GM11168 (cell line): Measurements from ENCODE around the gene THY1.
"Not testable (repeated sequence)": the region's sequence is repeated elsewhere in the genome, so short reads cannot be mapped to it uniquely, and the experiment has no call there.

ENCODE experiments used
- in situ Hi-C: fragments of 300-500 bp; cut with MboI; formaldehyde crosslinking; loops from one replicate; pipeline ENCODE4 v1.12.0; 2022; ENCODE audit warnings: low sequenced_read_pairs; ENCODE audit not compliant: unreplicated experiment

THY1 gene

GRCh38 chr11:119422809-119423508, at the start of gene THY1:
Gene THY1 (minus strand): TSS chr11:119423172. CDS start chr11:119420905, 2,267 bp downstream.
- in situ Hi-C loops: no loop called here

DNA sequence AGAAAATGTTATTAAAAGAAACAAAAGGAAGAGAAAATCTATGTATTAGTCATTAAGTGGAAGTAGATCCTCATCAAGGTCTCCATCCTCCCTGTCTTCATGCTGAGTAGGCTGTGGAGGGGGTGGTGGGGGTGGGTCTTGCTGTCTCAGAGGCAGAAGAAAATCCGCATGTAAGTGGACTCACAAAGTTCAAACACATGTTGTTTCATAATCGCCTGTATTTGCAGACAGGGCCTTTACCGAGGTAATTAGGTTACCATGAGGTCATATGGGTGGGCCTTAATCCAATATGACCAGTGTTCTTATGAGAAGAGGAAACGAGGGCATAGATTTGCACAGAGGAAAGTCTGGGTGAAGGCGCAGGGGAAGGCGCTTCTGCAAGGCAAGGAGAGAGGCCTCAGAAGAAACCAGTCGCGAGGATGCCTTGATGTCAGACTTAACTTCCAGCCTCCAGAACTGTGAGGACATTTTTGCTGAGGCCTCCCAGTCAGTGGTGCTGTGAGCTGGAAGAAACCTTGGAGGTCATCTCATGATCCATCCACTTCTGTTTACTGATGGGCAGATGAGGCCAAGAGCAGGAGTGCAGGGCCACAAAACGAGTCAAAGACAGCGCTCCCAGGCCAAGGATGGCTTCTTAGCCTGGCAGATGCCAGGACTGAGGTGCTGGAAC, 49.3 kb upstream of the THY1 start:
- in situ Hi-C loops: loop anchor here (5.0 kb wide), 1 partner anchor 115 kb away; no protein-coding TSS in a partner anchor

DNA sequence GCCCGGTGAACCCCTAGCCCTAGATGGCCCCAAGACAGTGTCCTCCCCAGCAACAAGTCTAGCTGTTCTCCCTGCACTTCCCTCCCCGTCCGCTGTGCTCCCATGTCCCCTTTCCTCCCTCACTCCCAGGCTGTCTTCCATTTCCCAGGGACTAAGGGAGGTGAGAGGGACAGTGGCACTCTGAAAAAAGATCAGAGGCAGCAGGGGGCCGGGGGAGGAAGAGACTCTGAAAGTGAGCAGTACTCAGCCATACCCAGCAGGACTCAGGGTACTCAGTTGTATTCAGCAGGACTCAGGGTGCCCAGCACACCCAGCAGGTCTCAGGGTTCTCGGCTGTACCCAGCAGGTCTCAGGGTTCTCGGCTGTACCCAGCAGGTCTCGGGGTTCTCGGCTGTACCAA, 48.4 kb upstream of the THY1 start:
- in situ Hi-C loops: loop anchor here (5.0 kb wide), 1 partner anchor 114 kb away; no protein-coding TSS in a partner anchor

DNA sequence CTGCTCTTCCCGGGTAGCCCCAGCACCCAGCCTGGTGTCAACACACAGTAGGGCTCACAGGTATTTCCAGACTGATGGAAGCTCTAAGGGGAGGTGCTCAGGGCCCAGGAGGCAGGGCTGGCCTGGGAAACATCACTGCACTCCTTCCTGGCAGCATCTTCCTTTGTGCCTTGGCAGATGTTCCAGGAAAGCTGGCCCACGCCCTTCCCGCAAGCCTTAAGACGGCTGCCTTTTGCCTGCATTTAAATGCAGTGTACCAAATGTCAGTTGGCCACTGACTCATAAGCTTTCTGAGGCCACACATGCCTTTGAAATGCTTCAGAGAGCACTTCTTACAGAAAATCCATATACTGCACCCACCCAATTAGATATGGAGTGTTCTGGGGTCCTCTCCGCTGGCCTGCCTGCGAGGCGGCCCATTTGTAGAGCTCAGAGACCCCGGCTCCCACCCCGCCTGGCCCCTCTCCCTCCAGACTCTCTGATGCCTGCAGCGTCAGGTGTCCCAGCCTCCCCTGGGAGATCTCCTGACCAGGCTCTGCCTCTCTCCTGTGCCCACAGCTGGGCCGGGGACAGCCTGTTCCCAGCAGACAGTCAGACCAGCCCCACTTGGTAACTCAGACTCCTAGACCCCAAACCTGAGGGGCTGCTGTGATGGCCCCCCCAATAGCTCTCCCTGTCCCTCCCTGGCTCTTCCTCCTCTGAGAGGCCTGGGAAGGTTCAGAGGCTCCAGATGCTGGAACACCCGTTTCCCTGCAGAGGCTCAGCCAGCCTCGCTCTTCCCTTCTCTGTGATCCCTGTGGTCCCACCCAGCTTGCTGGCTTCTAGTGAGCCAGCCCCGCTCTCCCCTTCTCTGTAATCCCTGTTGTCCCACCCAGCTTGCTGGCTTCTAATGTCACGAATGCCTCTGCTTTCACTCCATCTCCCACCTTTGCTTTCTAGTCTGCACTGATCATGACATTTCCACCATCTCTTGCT, 47.6 kb upstream of the THY1 start:
- in situ Hi-C loops: loop anchor here (5.0 kb wide), 1 partner anchor 113 kb away; no protein-coding TSS in a partner anchor

GRCh38 chr11:119469506-119469905, 46.5 kb upstream of the THY1 start:
- in situ Hi-C loops: no loop called here

- in situ Hi-C loops: no loop called here
These were observed 45.5 kb upstream of the THY1 start for GRCh38 chr11:119468511-119468910.

DNA sequence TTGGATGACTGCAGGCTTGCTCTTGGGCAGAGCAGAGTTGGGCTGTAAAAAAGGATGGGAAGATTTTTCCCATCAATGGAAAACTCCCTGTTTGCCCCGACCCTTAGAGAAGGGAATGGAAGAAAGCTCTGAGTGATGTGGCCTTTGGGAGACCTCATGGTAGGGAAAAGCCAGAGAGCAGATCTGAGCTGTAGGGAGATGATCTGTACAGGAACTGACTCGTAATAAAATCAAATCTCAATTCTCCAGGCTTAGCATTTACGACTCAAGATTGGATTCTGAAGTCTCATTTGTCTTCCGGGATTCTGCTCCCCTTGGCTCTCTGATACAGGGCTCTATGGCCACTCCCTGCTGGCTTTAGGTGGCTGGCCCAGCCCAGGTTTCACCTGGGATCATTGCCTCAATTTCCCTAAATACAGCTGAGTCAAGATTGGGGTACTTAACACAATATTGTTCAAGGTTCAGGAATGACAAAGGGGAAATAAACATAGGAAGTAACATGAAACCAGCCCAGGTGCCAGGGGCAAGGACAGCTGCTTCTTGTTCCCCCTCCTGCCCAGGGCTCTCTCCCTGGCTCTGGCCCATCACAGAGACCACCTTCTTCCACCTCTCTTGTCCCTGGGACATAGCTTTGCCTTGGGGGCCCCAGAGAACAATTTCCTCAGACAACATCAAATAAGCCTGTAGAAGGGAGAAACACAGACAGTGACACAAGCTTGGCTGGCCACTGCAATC, 38.4 kb upstream of the THY1 start:
- in situ Hi-C loops: no loop called here

DNA sequence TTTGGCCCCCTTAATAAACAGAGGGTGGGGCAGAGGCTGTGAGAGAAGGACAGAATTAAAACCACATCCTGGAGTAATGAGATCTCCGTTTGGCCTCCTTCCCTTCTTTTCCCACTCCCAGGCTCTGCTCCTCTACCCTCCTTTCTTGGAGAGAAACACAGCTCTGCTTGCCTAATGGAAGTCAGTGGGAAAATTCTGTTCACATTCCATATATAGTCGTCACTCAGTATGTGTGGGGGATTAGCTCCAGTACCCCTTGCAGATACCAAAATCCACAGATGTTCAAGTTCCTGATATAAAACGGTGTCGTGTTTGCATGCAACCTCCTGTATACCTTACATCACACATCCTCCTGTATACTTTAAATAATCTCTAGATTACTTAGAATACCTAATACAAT, 37.6 kb upstream of the THY1 start:
- in situ Hi-C loops: no loop called here

DNA sequence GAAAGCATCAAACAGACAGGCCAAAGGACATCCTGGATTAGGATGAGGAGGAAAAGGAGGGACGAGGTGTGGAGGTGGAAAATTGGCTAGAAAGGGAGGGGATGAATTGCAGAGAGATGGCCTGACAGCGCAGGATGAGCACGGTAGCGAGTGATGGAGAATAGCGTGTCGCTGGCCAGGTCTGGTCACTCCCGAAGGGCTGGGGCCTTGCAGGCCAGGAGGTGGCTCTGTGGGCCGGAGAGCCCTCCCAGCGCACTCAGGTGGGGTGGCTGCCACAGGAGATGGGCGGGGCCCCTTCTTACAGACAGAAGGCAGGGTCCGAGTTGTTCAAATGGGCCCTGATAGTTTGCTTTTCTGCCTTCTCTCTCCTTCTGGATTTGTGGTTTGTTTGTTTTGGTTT, 37.1 kb upstream of the THY1 start:
- in situ Hi-C loops: no loop called here

DNA sequence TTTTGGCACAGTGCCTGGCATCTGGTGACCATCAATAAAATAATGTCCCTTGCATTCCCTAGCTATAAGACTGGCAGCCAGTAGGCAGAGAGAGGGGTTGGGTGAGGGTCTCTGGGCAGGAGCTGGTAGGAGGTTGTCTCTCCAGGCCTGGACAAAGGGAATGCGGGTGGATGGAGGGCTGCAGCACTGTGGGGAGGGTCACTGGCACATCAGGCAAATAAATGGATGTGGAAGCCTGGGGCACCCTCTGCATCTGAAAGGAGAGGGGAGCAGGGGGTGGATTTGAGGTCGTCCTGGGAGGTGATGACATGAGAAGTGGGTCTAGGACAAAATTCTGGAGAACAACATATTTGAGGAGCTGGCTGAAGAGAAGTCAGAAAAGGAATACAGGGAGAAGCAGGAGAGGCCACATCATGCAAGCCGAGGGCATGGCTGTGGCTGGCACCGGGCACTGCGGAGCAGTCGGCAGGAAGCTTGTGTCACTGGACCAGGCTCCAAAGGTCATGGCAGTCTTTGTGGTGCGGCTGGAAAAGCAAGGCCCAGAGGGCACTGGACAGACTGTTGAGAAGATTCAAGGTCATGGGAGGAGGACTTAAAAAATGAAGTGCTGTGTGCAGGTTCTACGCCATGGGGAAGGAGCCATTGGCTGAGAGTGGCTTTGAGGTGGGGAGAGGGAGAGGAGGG, 36.5 kb upstream of the THY1 start:
- in situ Hi-C loops: no loop called here

DNA sequence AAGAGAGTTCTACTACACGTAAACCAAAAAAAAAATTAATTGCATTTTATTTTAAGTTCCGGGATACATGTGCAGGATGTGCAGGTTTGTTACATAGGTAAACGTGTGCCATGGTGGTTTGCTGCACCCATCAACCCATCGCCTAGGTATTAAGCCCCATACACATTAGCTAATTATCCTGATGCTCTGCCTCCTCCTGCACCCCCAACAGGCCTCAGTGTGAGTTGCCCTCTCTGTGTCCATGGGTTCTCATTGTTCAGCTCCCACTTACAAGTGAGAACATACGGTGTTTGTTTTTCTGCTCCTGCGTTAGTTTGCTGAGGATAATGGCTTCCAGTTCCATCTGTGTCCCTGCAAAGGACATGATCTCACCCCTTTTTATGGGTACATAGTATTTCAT, 32.7 kb upstream of the THY1 start:
- in situ Hi-C loops: not testable (repeated sequence)

GRCh38 chr11:119455241-119455640, 32.3 kb upstream of the THY1 start:
- in situ Hi-C loops: not testable (repeated sequence)

- in situ Hi-C loops: no loop called here
These were observed 30.9 kb upstream of the THY1 start for GRCh38 chr11:119453881-119454280.

DNA sequence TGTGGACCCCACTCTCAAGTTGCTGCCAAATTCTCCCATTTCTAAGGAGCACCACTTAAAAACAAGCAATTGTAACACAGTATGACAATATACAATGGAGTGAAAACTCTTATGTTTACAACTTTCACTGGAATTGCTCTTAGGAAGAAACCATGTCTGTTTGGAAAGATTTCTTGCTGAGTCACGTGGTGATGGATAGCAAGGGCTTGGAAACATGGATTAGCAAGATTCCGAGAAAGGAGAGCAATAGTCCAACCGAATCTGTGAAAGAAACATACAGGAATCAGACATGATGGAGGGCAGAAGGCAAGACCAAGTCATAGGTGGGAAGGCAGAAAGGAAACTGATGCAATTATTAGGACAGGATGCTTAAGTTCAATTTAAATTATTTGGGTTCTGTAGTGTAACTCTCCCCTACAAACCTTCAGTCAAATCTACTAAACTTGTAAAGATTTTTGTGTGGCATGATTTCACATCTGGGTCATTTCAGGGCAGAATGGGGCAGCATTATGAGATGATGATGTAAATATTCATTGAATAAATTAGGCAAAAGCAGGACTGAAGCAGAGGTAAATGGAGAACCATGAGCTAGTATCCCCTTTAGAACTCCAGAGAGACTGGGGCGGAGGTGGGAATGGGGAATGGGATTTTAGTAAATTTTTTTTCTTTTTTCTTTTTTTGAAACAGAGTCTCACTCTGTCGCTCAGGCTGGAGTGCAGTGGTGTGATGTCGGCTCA, 27.8 kb upstream of the THY1 start:
- in situ Hi-C loops: no loop called here

DNA sequence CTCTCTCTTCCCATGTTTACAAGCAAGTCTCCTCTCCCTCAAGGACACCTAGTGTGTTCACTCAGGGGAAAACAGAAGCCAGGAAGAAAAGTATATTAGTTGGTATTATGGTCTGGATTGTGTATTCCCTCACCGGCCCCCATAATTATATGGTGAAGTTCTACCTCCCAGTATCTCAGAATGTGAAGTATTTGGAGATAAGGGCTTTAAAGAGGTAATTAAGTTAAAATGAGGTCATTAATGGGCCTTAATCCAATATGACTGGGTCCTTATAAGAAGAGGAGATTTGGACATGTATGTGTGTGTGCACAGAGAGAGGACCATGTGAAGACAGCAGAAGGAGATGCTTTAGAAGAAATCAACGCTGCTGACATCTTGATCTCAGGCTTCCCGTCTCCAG, 26.5 kb upstream of the THY1 start:
- in situ Hi-C loops: no loop called here

- in situ Hi-C loops: no loop called here
These were observed 25.4 kb upstream of the THY1 start for GRCh38 chr11:119448380-119448779.

GRCh38 chr11:119447664-119448242, 24.8 kb upstream of the THY1 start:
- in situ Hi-C loops: no loop called here

DNA sequence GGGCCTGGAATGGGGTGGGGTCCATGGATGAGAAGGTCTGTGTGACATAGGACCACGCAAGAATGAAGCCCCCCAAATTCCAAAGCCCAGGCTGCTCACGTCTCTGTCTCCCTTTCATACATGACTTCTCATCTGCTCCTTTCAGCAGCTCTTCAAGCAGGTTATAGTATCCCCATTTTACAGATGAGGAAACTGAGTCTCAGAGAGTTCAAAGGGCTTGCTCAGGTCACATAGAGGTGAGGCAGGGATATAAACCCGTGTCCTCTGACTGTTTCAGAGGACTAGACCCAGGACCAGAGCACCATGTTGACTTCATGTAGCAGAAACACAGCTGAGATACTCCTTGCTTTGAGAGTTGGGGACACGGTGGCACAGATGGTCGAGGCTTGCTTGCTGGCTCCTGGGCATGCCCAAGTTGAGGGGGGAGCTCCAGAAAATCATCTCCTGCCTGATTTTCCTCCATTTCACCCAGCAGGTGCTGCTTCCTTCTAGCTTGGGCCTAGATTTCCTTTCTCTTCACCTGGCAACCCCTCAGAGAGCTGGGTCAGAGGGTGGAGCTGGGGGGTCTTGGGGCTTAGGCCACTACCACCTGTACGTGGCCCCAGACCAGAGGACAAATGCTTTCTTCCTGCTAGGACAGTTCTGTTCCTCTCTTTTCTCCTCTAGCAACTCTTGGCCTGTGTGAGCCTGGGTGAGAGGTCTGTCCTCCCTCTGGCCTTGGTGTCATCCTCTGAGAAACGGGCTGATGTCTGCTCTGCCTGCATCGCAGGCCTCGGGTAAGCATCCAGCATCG, 24.1 kb upstream of the THY1 start:
- in situ Hi-C loops: no loop called here
